Stimulated activated CD4-positive, alpha-beta T cell treated with anti-CD3 and anti-CD28 coated beads, Interleukin-4, amount 100 ng/mL, for 4 hours (primary cell): ENCODE results near the gene ROPN1L.
"Not testable (repeated sequence)": the region's sequence is repeated elsewhere in the genome, so short reads cannot be mapped to it uniquely, and the experiment has no call there.

Experiments used
- DNase-seq, 2 experiments: peaks; one replicate each; pipeline ENCODE4 v3.0.0-alpha.2; 2020

Gene ROPN1L

DNA sequence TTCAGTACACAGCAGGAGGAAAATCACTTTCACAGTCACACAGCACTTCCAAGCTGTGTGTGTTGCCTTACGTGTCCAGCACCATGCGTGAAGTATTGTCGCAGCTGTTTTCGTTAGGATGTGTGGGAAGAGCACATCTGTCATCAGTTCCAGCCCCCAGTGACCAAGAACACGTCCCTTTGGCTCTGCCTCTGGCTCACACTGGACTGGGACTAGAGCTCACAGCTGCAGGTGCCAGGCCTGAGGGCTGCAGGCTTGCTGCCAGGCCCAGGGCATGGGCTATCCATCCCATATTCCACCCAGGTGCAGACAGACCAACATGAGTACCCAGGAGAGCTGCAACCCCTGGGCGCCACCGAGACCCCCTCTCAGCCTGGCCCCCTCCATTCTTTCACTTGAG, 61.6 kb downstream of the ROPN1L start:
- DNase-seq = no peak

DNA sequence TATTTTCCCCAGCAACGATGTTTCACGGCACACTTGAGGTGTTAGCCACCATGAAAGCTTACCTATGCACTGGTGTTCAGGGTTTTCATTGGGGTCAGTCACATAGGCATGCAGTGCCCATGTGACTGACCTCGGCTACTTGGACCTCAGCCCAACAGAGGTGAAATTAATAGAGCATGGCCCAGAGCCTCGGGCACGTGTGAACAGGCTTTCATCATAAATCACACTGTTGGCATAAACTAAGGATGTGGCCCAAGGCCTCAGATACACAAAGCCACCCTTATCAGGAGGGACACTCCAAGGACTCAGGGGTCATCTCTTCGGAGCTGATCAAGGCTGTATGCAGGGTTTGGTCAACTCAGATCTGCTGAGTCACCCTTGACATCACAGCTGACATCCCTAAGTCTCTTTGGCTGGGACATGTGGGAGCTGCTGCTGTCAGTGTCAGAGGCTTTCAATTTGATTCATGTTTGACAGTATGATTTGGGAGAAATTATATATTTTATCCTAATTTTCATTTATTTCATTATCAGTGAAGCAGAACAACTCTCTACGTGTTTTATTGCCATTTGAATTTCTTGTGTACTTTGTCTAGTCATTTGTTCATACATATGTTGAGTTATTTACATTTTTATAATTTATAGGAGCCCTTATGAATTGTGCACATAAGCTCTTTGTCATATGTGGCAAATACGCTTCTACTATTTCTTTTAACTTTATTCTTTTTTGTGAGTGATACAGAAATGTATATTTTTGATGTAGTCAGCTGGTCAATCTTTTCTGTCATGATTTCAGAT, 62.5 kb downstream of the ROPN1L start:
- DNase-seq = no peak

DNA sequence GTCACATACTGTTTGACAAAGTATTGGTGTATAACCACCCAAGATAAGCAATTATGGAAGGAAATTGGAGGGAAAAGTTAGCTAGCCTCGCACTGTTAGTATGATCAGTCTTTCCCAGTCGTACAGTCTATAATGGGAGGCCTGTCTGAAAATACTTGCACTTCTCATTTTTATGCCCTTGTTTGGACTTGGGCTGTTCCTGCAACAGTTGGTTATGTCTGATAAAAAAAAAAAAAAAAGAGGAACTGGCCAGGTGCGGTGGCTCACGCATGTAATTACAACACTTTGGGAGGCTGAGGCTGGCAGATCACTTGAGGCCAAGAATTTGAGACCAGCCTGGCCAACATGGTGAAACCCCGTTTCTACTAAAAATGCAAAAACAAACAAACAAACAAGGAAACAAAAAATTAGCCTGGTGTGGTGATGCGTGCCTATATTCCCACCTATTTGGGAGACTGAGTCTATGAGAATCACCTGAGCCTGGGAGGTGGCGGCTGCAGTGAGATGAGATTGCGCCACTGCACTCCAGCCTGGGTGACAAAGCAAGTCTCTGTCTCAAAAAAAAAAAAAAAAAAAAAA, 63.9 kb downstream of the ROPN1L start:
- no peak for DNase-seq

DNA sequence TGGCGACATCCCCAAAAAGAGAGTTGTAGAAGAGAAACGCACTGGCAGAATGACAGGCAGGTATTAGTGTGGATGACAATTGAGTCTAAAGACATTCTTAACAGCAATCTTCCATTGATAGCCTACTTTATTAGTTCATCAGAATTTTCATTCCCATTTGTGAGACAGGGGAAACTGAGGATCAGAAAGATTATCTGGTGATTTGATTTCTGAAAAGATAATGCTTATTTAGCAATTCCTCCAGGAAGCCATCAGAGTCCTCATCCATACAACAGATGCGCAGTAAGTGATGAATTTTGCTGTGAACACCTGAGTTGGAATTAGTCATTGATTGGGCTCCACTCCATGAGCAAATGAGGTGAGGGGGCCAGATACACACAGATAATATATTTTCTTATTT, 64.9 kb downstream of the ROPN1L start:
- no peak for DNase-seq

DNA sequence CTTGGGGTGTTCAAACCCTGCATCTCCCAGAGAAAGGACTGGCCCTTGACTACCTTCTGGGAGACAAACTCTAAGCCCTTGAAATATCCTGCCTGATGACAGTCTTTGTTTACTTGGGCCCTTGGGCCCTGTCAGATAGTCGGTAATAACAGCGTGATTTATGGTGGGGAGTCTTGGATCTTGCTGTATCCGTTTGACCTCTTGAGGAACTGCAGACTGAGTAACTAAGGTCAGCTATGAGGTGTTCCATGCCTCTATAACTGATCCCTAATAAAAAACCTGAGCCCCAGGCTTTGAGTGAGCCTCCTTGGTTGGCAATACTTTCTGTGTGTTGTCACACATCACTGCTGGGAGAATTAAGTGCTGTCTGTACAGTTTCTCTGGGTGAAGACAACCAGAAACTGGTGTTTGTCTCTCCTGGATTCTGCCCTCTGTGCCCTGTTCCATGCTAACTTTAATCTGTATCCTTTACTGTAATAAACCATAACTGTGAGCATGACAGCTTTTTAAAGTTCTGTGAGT, 66.0 kb downstream of the ROPN1L start:
- DNase-seq = no peak

DNA sequence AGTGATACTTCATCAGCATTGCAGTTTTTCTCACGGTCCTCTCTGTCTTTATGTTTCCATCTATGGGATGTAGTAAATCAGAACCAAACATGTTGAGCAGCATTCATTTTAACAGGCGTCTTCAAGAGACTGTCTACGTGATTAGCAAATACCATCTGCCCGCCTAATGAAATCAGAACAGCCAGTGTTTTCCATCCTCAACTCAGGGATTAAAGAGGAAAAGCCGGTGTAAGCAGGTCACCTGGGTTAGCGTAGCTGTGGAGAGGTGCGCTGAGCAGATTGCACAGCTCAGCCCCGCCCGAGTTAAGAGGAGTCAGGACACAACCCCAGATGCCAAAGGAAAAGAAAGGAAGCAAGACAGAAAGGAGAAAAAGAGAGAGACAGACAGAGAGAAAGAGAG, 67.9 kb downstream of the ROPN1L start:
- no peak for DNase-seq

DNA sequence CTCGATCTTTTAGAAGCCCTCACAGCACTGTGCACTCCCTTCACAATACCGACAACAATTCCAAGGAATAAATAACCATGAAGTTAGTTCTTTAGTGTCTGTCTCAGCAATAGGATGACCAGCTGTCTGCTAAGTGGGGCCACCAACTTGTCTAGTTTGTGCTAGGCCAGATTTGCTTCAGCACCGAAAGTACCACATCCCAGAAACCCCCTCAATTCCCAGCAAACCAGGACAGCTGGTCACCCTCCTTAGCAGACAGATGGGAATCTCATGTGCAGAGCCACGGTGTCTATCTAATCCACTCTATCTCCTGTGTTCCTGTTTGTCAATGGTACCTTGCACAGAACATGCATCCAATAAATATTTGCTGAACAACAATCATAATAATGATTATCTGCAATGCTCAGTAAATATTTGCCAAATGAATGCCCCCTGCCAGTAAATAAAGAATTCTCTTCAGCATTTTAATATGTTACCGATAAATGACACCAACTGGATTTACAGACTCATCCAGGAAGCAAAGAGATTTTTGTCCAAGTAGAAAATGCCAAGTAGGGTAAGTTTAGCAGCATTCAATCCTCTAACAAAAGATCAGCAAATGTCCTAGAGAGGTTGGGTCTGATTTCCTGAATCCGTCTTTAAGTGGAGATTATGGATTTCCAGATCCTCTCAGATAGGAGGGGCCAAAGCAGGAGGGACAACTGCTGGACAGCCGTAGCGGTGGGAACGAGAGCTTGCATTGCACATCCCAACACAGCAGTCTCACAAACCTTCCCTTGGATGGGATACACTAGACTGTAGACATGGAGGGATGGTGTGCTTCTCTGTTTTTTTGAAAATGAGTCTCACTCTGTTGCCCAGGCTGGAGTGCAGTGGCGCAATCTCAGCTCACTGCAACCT, 70.3 kb downstream of the ROPN1L start:
- DNase-seq = no peak

DNA sequence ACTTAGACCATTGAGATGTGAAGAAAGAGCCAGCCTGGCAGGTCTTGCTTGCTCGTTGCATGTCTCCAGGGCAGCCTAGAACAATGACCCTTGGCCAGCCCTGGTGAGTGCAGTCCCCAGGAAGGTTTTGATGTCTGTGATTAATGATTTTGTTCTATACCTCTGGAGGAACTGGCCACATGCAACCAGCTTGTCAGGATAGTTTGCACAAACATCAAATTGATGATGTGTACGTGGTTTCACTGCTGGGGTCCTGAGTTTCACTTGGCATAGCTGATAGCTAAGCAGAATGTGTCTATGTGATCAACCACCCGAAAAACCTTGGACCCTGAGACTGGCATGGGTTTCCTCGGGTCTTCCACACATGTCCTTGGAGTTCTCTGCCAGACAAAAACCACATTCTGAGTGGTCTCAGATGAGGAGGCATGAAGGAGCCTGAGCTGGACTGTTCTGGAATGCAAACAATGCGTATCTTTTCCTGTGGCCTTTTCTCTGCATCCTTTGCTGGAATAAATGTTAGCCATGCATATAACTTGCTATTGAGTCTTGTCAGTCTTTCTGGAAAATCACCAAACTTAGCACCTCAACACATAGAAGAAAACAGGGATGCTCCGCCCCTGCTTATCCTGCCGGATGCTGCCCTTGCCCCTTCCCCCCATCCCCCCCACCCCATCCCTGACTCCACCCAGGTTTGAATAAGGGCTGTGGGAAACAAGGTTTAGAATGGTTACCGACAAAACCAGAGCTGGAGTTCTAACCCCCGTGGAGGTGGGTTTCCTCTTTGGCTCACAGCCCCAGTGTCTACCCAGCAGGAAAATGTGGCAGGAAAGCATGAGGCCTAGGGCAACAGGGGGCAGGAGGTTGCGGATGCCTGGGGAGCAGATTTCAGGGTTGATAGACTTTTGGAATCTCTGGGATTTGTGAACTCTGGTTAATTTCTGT, 72.1 kb downstream of the ROPN1L start:
- no peak for DNase-seq

DNA sequence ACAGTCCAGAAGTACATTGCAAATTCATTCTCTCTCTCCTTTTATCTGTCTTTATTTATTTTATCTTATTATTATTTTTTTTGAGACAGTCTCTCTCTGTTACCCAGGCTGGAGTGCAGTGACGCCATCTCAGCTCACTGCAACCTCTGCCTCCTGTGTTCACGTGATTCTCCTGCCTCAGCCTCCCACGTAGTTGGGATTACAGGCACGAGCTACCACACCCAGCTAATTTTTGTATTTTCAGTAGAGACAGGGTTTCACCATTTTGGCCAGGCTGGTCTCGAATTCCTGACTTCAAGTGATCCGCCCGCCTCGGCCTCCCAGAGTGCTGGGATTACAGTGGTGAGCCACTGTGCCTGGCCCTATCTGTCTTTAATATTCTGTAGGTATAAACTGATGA, 72.9 kb downstream of the ROPN1L start:
- not testable (repeated sequence) for DNase-seq
